Kidney (tissue), 14 donors: ENCODE measurements around the gene CLHC1. TPM values are rescaled to one million over a fixed set of nuclear protein-coding genes. Genes with fewer than 3 reads are reported as not detected.

Experiments
- DNase-seq, 5 donors: peaks; one replicate each; pipeline ENCODE4 v3.0.0-alpha.2; 2013 to 2020
- FAIRE-seq: peaks from 2 replicates; lab custom pipeline; 2012; peaks lifted over from hg19 to GRCh38; lab: Jason Lieb, UNC
- H3K27ac ChIP-seq, 2 donors: one replicate each; pipeline ENCODE4 v1.7.0; 2013; ENCODE audit warnings: low read depth in 2 of 2, low read length in 2 of 2, inconsistent platforms in 1 of 2
- H3K27me3 ChIP-seq: one replicate; pipeline ENCODE4 v1.7.1; 2013; ENCODE audit warnings: low read length, inconsistent platforms; ENCODE audit not compliant: control insufficient read depth, insufficient read depth
- H3K36me3 ChIP-seq, 3 donors: one replicate each; pipeline versions ENCODE4 v1.7.0 to v1.7.1; 2013; ENCODE audit warnings: low read length in 3 of 3, control low read depth in 1 of 3, inconsistent platforms in 1 of 3; ENCODE audit not compliant: insufficient read depth in 3 of 3, control insufficient read depth in 2 of 3
- H3K4me1 ChIP-seq, 3 donors: one replicate each; pipeline versions ENCODE4 v1.7.0 to v1.7.1; 2013; ENCODE audit warnings: low read length in 3 of 3, inconsistent platforms in 1 of 3, low read depth in 1 of 3; ENCODE audit not compliant: control insufficient read depth in 2 of 3, insufficient read depth in 2 of 3
- H3K4me3 ChIP-seq, 3 donors: one replicate each; pipeline versions ENCODE4 v1.7.0 to v1.8.1; 2013; ENCODE audit warnings: low read length in 3 of 3, control low read depth in 1 of 3, inconsistent platforms in 1 of 3
- H3K9ac ChIP-seq, 3 donors: one replicate each; pipeline versions ENCODE4 v1.7.0 to v1.7.1; 2013; ENCODE audit warnings: low read length in 3 of 3, control low read depth in 1 of 3, inconsistent platforms in 1 of 3
- H3K9me3 ChIP-seq, 3 donors: one replicate each; pipeline versions ENCODE4 v1.7.0 to v1.7.1; 2013; ENCODE audit warnings: low read length in 3 of 3, control low read depth in 1 of 3, inconsistent platforms in 1 of 3; ENCODE audit not compliant: control insufficient read depth in 2 of 3, insufficient read depth in 1 of 3
- intact Hi-C: fragments of 100-400 bp; cut with DNase I; formaldehyde crosslinking; loops from one replicate; pipeline ENCODE4 v1.11.1; 2022
- polyA plus RNA-seq: library from polyadenylated mRNA; stranded (reverse); fragments of 350-450 nt; fragmentation: Illumina TruSeq; extraction: RNeasy Lipid Tissue Mini Kit (QIAGEN cat#74804); gene quantifications from one replicate; pipeline ENCODE4 v1.2.3, GENCODE V29; 2014; ENCODE audit warnings: low read depth, low replicate concordance; ENCODE audit not compliant: insufficient read depth
- total RNA-seq: library from RNA; stranded (reverse); fragmentation: NEBNext Ultra II Directional; extraction: Animal tissue kit (Norgen Biotek cat#: 25700); gene quantifications from one replicate; pipeline ENCODE4 v1.2.1, GENCODE V29; 2021
- TF ChIP-seq, protein P1 (sequence below): IDR thresholded peaks from 3 replicates; pipeline ENCODE4 v1.5.1; 2012; ENCODE audit warnings: mild to moderate bottlenecking, moderate library complexity, borderline replicate concordance; ENCODE audit not compliant: insufficient read depth; ENCODE audit errors: extremely low read depth
- donor health status: control.
- donor health status: control.
- donor health status: control.
- donor health status: control.
- donor health status: control.
- donor health status: DM: yes; HTN: yes; CAD: no.
- donor health status: Normal renal cell carcinoma (clear cell type).

Gene CLHC1
- total and polyA plus RNA-seq, 2 donors from 2014 or later, result 8.3 to 14.0 TPM

DNA sequence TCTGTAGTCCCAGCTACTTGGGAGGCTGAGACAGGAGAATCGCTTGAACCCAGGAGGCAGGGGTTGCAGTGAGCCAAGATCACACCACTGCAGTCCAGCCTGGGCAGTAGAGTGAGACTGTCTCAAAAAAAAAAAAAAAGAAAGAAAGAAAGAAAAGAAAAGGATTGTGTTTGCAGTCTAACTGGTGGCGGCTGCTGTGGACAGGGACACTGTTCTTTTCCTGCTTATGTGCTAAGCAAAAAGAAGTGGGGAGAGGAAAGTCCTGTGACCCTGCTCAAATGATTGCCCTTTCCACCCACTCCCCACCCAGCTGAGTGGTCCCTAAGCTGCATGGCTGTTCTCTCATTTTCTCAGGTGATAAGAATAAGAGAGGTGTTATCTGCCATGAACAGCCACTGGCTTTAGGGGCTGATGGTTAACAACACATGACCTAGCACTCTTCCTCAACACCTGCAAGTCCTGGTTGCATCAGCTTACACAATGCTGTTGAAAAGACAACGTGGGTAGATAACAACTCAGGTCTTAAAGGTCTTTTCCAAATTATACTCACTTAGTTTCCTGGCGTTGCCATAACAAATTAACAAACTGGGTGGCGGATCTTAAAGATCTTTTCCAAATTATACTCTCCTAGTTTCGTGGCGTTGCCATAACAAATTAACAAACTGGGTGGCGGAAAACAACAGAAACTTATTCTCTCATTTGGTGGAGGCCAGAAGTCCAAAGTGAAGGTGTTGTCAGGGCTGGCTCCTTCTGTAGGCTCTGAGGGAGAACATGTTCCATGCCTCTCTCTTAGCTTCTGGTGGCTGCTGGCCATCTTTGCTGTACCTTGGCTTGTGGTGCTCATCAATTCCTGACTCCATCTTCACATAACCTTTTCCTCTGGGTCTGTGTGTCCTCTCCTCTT, 91.5 kb downstream of the CLHC1 start:
- no peak overlapping the region for H3K27ac ChIP-seq
- DNase-seq (no peak), FAIRE-seq (no peak)
- no peaks in the 10 kb centered on the region for H3K9me3 ChIP-seq
- no peak overlapping the region for H3K4me3 ChIP-seq
- no peak overlapping the region for H3K9ac ChIP-seq
- H3K27me3 ChIP-seq, result no peaks in the 10 kb centered on the region
- H3K4me1 ChIP-seq, result peaks cover 0 to 20% (median 6%) of the 10 kb centered on the region in 3 donors
- H3K36me3 ChIP-seq, result no peaks in the 10 kb centered on the region
- TF ChIP-seq, protein P1, sequence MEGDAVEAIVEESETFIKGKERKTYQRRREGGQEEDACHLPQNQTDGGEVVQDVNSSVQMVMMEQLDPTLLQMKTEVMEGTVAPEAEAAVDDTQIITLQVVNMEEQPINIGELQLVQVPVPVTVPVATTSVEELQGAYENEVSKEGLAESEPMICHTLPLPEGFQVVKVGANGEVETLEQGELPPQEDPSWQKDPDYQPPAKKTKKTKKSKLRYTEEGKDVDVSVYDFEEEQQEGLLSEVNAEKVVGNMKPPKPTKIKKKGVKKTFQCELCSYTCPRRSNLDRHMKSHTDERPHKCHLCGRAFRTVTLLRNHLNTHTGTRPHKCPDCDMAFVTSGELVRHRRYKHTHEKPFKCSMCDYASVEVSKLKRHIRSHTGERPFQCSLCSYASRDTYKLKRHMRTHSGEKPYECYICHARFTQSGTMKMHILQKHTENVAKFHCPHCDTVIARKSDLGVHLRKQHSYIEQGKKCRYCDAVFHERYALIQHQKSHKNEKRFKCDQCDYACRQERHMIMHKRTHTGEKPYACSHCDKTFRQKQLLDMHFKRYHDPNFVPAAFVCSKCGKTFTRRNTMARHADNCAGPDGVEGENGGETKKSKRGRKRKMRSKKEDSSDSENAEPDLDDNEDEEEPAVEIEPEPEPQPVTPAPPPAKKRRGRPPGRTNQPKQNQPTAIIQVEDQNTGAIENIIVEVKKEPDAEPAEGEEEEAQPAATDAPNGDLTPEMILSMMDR, result no peak
- intact Hi-C loops, result no loop called here

- Histone ChIP-seq H3K9ac (no peak overlapping the region), H3K27ac (no peak overlapping the region), H3K36me3 (no peaks in the 10 kb centered on the region), H3K9me3 (no peaks in the 10 kb centered on the region), H3K4me3 (no peak overlapping the region), H3K27me3 (no peaks in the 10 kb centered on the region), H3K4me1 (peaks cover 0 to 20% (median 6%) of the 10 kb centered on the region in 3 donors)
- FAIRE-seq, result no peak
- no peak for DNase-seq
- intact Hi-C loops, result no loop called here
- TF ChIP-seq, protein P1, result no peak
These were observed 92.8 kb downstream of the CLHC1 start for GRCh38 chr2:55139305-55139704.

GRCh38 chr2:55138882-55139229, 93.2 kb downstream of the CLHC1 start:
- FAIRE-seq, result no peak
- intact Hi-C loops, result no loop called here

More at GRCh38 chr2:55138882-55139229, 93.2 kb downstream of the CLHC1 start:
- Histone ChIP-seq H3K36me3 (no peaks in the 10 kb centered on the region), H3K9me3 (no peaks in the 10 kb centered on the region), H3K4me3 (no peak overlapping the region), H3K9ac (no peak overlapping the region), H3K27ac (no peak overlapping the region), H3K27me3 (no peaks in the 10 kb centered on the region), H3K4me1 (peaks cover 0 to 20% (median 6%) of the 10 kb centered on the region in 3 donors)
- DNase-seq, result no peak
- TF ChIP-seq, protein P1, result no peak
